Neural progenitor cell (in vitro differentiated cells): ENCODE data around the gene RAB5IF. TPM values are rescaled to one million over a fixed set of nuclear protein-coding genes. Genes with fewer than 3 reads are reported as not detected.

ENCODE experiments used
- DNase-seq: peaks from one replicate; pipeline ENCODE4 v3.0.0-alpha.2; 2016; ENCODE audit warnings: low spot score
- H2AFZ ChIP-seq: fragments of 200-600 bp; sonication (generic); replicated peaks from 2 replicates; pipeline ENCODE4 v1.6.1; 2016; ENCODE audit warnings: antibody characterized with exemption
- H3F3A ChIP-seq: fragments of 200-600 bp; sonication (generic); 2 replicates; pipeline ENCODE4 v1.6.1; 2016; ENCODE audit warnings: antibody characterized with exemption, low read depth
- H3K27ac ChIP-seq: fragments of 200-600 bp; sonication (generic); 2 replicates; pipeline ENCODE4 v1.5.1; 2016; ENCODE audit warnings: mild to moderate bottlenecking
- H3K27me3 ChIP-seq: fragments of 200-600 bp; sonication (generic); 2 replicates; pipeline ENCODE4 v1.6.1; 2016; ENCODE audit warnings: mild to moderate bottlenecking, moderate library complexity
- H3K36me3 ChIP-seq: fragments of 200-600 bp; sonication (generic); 2 replicates; pipeline ENCODE4 v1.5.1; 2016
- H3K4me1 ChIP-seq: fragments of 200-600 bp; sonication (generic); 2 replicates; pipeline ENCODE4 v1.6.1; 2016; ENCODE audit warnings: mixed run types
- H3K4me2 ChIP-seq: fragments of 200-600 bp; sonication (generic); 2 replicates; pipeline ENCODE4 v1.6.1; 2016
- H3K4me3 ChIP-seq: fragments of 200-600 bp; sonication (generic); 2 replicates; pipeline ENCODE4 v1.5.1; 2016
- H3K79me2 ChIP-seq: fragments of 200-600 bp; sonication (generic); 2 replicates; pipeline ENCODE4 v1.6.1; 2016; ENCODE audit warnings: low read depth
- H3K9ac ChIP-seq: fragments of 200-600 bp; sonication (generic); 2 replicates; pipeline ENCODE4 v1.6.1; 2016
- H3K9me3 ChIP-seq: fragments of 200-600 bp; sonication (generic); 2 replicates; pipeline ENCODE4 v1.5.1; 2016; ENCODE audit warnings: low read depth
- H4K20me1 ChIP-seq: fragments of 200-600 bp; sonication (generic); 2 replicates; pipeline ENCODE4 v1.6.1; 2016; ENCODE audit warnings: low read depth
- H3K27ac Mint-ChIP-seq: 3 replicates; pipeline ENCODE4 v1.8.0; 2021; ENCODE audit warnings: mixed read lengths
- H3K27me3 Mint-ChIP-seq: 2 replicates; pipeline ENCODE4 v1.8.0; 2022; ENCODE audit warnings: low read depth, mild to moderate bottlenecking, inconsistent platforms, moderate library complexity, mixed read lengths; ENCODE audit not compliant: insufficient read depth
- H3K36me3 Mint-ChIP-seq: 3 replicates; pipeline ENCODE4 v1.8.0; 2021; ENCODE audit warnings: mixed read lengths
- H3K4me1 Mint-ChIP-seq: 3 replicates; pipeline ENCODE4 v1.8.0; 2021; ENCODE audit warnings: mixed read lengths
- H3K4me3 Mint-ChIP-seq: 3 replicates; pipeline ENCODE4 v1.8.0; 2021; ENCODE audit warnings: mild to moderate bottlenecking, moderate library complexity, mixed read lengths
- H3K9me3 Mint-ChIP-seq: 3 replicates; pipeline ENCODE4 v1.8.0; 2020; ENCODE audit warnings: mixed read lengths
- CTCF ChIP-seq: fragments of 200-600 bp; sonication (generic); IDR thresholded peaks from 2 replicates; pipeline ENCODE4 v1.5.1; 2017; ENCODE audit warnings: antibody characterized with exemption, mild to moderate bottlenecking
- EZH2 ChIP-seq: fragments of 200-600 bp; sonication (generic); IDR thresholded peaks from 2 replicates; pipeline ENCODE4 v1.6.1; 2017; ENCODE audit warnings: antibody characterized with exemption, mild to moderate bottlenecking, moderate library complexity
- EZH2phosphoT487 ChIP-seq: fragments of 200-600 bp; sonication (generic); IDR thresholded peaks from 2 replicates; pipeline ENCODE4 v1.6.1; 2017; ENCODE audit warnings: antibody characterized with exemption
- total RNA-seq: library from RNA; depleted of rRNA; stranded (reverse); fragments of >200 nt; gene quantifications from 2 replicates; pipeline ENCODE4 v1.2.3, GENCODE V29; 2015; ENCODE audit warnings: low replicate concordance

RAB5IF gene
- total RNA-seq, 1 donor from 2014 or later, result 69.5 TPM

GRCh38 chr20:36611625-36612024 is 6.0 kb downstream of the RAB5IF start:
- Mint-ChIP-seq H3K36me3 (peaks cover 11% of the 10 kb centered on the region), H3K27me3 (peaks cover 3% of the 10 kb centered on the region), H3K4me1 (peaks cover 8% of the 10 kb centered on the region), H3K27ac (no peak overlapping the region), H3K9me3 (no peaks in the 10 kb centered on the region), H3K4me3 (no peak overlapping the region)
- Histone ChIP-seq H3K27me3 (no peaks in the 10 kb centered on the region), H3K4me1 (peaks cover 4% of the 10 kb centered on the region), H3K79me2 (peaks cover 19% of the 10 kb centered on the region), H3F3A (peaks cover 12% of the 10 kb centered on the region), H2AFZ (no peak overlapping the region), H3K27ac (no peak overlapping the region), H4K20me1 (peaks cover 12% of the 10 kb centered on the region), H3K4me3 (no peak overlapping the region), H3K9ac (no peak overlapping the region), H3K36me3 (no peaks in the 10 kb centered on the region), H3K4me2 (no peak overlapping the region), H3K9me3 (no peaks in the 10 kb centered on the region)
- TF ChIP-seq CTCF, result no peak
- DNase-seq, result no peak

- no peaks in the 10 kb centered on the region for H4K20me1 ChIP-seq
These were observed 8.4 kb downstream of the RAB5IF start for GRCh38 chr20:36613974-36614373.

GRCh38 chr20:36614781-36615557 is 9.4 kb downstream of the RAB5IF start:
- H3K27ac Mint-ChIP-seq, result no peak overlapping the region
- DNase-seq, result no peak

More at GRCh38 chr20:36613974-36614373, 8.4 kb downstream of the RAB5IF start:
- Histone ChIP-seq H3K27ac (no peak overlapping the region), H3K36me3 (no peaks in the 10 kb centered on the region), H3F3A (peaks cover 12% of the 10 kb centered on the region), H3K27me3 (no peaks in the 10 kb centered on the region), H3K79me2 (no peaks in the 10 kb centered on the region), H2AFZ (no peak overlapping the region), H3K4me2 (no peak overlapping the region), H3K9ac (no peak overlapping the region), H3K9me3 (no peaks in the 10 kb centered on the region), H3K4me3 (no peak overlapping the region), H3K4me1 (no peaks in the 10 kb centered on the region)
- DNase-seq, result no peak
- no peak for TF ChIP-seq EZH2
- no peak for TF ChIP-seq EZH2phosphoT487
- TF ChIP-seq CTCF, result no peak
- peaks cover 11% of the 10 kb centered on the region for H3K36me3 Mint-ChIP-seq
- H3K27ac Mint-ChIP-seq, result no peak overlapping the region
- no peaks in the 10 kb centered on the region for H3K4me1 Mint-ChIP-seq
- peaks cover 3% of the 10 kb centered on the region for H3K27me3 Mint-ChIP-seq
- no peak overlapping the region for H3K4me3 Mint-ChIP-seq
- H3K9me3 Mint-ChIP-seq, result no peaks in the 10 kb centered on the region

More at GRCh38 chr20:36614781-36615557, 9.4 kb downstream of the RAB5IF start:
- H3K4me1 ChIP-seq, result no peaks in the 10 kb centered on the region
- Mint-ChIP-seq H3K36me3 (peaks cover 7% of the 10 kb centered on the region), H3K4me1 (no peaks in the 10 kb centered on the region), H3K27me3 (no peaks in the 10 kb centered on the region), H3K9me3 (no peaks in the 10 kb centered on the region), H3K4me3 (no peak overlapping the region)
- no peak overlapping the region for H3K4me3 ChIP-seq
- H3K79me2 ChIP-seq, result no peaks in the 10 kb centered on the region
- H3K27ac ChIP-seq, result no peak overlapping the region
- no peaks in the 10 kb centered on the region for H3K27me3 ChIP-seq
- H3K9ac ChIP-seq, result no peak overlapping the region
- H3K9me3 ChIP-seq, result no peaks in the 10 kb centered on the region
- H3K4me2 ChIP-seq, result no peak overlapping the region
- TF ChIP-seq EZH2phosphoT487 (no peak), CTCF (no peak), EZH2 (no peak)
- H4K20me1 ChIP-seq, result no peaks in the 10 kb centered on the region
- H3K36me3 ChIP-seq, result no peaks in the 10 kb centered on the region
- peaks cover 12% of the 10 kb centered on the region for H3F3A ChIP-seq
- H2AFZ ChIP-seq, result no peak overlapping the region
